Measurements from ENCODE around the gene ZNF641.

Gene ZNF641

GRCh38 chr12:48288387-48289268 is 62.1 kb downstream of the ZNF641 start:
- Histone ChIP-seq H3K4me3 (ENCODE audit: low read depth, low read length) (no peak overlapping the region), H3K9me3 (ENCODE audit: severe bottlenecking) (no peaks in the 10 kb centered on the region), H3K27ac (no peak overlapping the region), H3K36me3 (no peaks in the 10 kb centered on the region), H3K27me3 (ENCODE audit: insufficient read depth, low read depth, severe bottlenecking) (peaks cover 13% of the 10 kb centered on the region)
- DNase-seq, result no peak
- TF ChIP-seq CTCF (IDR thresholded peaks at IDR 0.05; ENCODE audit: low read depth, low read length), result no peak
